Mammary epithelial cell (primary cell): ENCODE results near the gene RPS6KA3.

Experiments used
- EZH2 ChIP-seq: IDR thresholded peaks from 2 replicates; pipeline ENCODE4 v1.6.1; 2012; ENCODE audit warnings: low read length, inconsistent platforms, borderline replicate concordance
- TF ChIP-seq, protein P1 (sequence below), 2 donors: IDR thresholded peaks in 1 of 2; conservative IDR thresholded peaks in 1 of 2; 2 replicates each; pipeline ENCODE4 v1.5.1; 2011 to 2012; ENCODE audit warnings: inconsistent platforms in 2 of 2, low read length in 2 of 2, mild to moderate bottlenecking in 2 of 2, control low read depth in 1 of 2, low read depth in 1 of 2; ENCODE audit not compliant: insufficient read depth in 1 of 2; ENCODE audit errors: extremely low read depth in 1 of 2

DNA sequence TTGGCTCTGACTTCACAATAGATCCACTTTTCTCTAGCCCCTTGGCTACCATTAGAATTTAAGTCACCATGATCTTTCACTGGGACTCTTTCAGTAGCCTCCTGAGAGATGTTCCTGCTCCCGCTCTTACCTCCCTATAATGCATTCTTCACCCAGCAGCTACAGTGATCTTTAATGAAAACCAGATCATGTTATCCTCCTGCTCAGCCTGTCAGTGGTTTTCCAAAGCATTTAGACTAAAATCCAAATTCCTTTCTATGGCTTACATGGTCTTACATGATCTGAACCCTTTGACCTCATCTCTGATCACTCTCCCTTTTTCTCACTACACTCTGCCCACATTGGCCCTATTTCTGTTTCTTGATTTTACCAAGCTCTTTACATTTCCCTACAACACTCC is 18.3 kb upstream of the RPS6KA3 start:
- TF ChIP-seq, protein P1, sequence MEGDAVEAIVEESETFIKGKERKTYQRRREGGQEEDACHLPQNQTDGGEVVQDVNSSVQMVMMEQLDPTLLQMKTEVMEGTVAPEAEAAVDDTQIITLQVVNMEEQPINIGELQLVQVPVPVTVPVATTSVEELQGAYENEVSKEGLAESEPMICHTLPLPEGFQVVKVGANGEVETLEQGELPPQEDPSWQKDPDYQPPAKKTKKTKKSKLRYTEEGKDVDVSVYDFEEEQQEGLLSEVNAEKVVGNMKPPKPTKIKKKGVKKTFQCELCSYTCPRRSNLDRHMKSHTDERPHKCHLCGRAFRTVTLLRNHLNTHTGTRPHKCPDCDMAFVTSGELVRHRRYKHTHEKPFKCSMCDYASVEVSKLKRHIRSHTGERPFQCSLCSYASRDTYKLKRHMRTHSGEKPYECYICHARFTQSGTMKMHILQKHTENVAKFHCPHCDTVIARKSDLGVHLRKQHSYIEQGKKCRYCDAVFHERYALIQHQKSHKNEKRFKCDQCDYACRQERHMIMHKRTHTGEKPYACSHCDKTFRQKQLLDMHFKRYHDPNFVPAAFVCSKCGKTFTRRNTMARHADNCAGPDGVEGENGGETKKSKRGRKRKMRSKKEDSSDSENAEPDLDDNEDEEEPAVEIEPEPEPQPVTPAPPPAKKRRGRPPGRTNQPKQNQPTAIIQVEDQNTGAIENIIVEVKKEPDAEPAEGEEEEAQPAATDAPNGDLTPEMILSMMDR (conservative IDR thresholded peaks at IDR 0.05 in 1 of 2, IDR thresholded peaks at IDR 0.05 in 1 of 2; ENCODE audit: extremely low read depth in 1 of 2, insufficient read depth in 1 of 2, low read depth in 1 of 2, low read length in 2 of 2), result no peak
- TF ChIP-seq EZH2, result no peak
